Spleen (tissue), 11 donors: ENCODE measurements around the gene DENND1A. TPM values are rescaled to one million over a fixed set of nuclear protein-coding genes. Genes with fewer than 3 reads are reported as not detected.

ENCODE experiments used
- DNase-seq: peaks from one replicate; pipeline ENCODE4 v3.0.0-alpha.2; 2020
- H3K27ac ChIP-seq, 8 donors: fragments of 200-600 bp; sonication (generic) in 7 of 8; 1 replicate in 4 of 8; 2 replicates in 4 of 8; pipeline versions ENCODE4 v1.5.0 to v1.8.0; 2016 to 2021; ENCODE audit warnings: inconsistent platforms in 4 of 8, mild to moderate bottlenecking in 4 of 8, moderate library complexity in 1 of 8
- H3K27me3 ChIP-seq, 7 donors: fragments of 200-600 bp; sonication (generic) in 6 of 7; replicated peaks in 1 of 7; 1 replicate in 4 of 7; 2 replicates in 3 of 7; pipeline versions ENCODE4 v1.5.0 to v1.8.0; 2016 to 2021; ENCODE audit warnings: inconsistent platforms in 3 of 7, mild to moderate bottlenecking in 1 of 7
- H3K36me3 ChIP-seq, 6 donors: fragments of 200-600 bp; sonication (generic) in 5 of 6; 1 replicate in 4 of 6; 2 replicates in 2 of 6; pipeline versions ENCODE4 v1.5.0 to v1.8.0; 2016 to 2021; ENCODE audit warnings: inconsistent platforms in 2 of 6
- H3K4me1 ChIP-seq, 6 donors: fragments of 200-600 bp; sonication (generic) in 5 of 6; 1 replicate in 3 of 6; 2 replicates in 3 of 6; pipeline versions ENCODE4 v1.5.0 to v1.8.0; 2016 to 2021; ENCODE audit warnings: inconsistent platforms in 3 of 6
- H3K4me3 ChIP-seq, 8 donors: fragments of 200-600 bp; sonication (generic) in 7 of 8; 1 replicate in 4 of 8; 2 replicates in 4 of 8; pipeline versions ENCODE4 v1.5.0 to v1.8.0; 2016 to 2021; ENCODE audit warnings: inconsistent platforms in 4 of 8, mild to moderate bottlenecking in 4 of 8, moderate library complexity in 2 of 8
- H3K9me3 ChIP-seq, 8 donors: fragments of 200-600 bp; sonication (generic) in 7 of 8; 1 replicate in 4 of 8; 2 replicates in 4 of 8; pipeline versions ENCODE4 v1.5.0 to v1.8.0; 2016 to 2021; ENCODE audit warnings: inconsistent platforms in 4 of 8
- POLR2A ChIP-seq, 3 donors: fragments of 450-650 bp; IDR thresholded peaks; one replicate each; pipeline ENCODE4 v1.5.1; 2017; ENCODE audit warnings: antibody characterized with exemption in 3 of 3, mild to moderate bottlenecking in 1 of 3
- POLR2AphosphoS5 ChIP-seq, 3 donors: sonication (generic); formaldehyde crosslinking; IDR thresholded peaks; one replicate each; pipeline ENCODE4 v1.5.1; 2017; ENCODE audit warnings: antibody characterized with exemption in 3 of 3
- WGBS, 5 donors: extraction: QIAGEN DNeasy Blood & Tissue Kit in 3 of 5; methylation state at CpG; one replicate each; pipeline versions ENCODE4 v1.1.5 to v1.1.7; 2013 to 2018; 5-methylcytosine and 5-hydroxymethylcytosine counted together
- intact Hi-C: fragments of 100-400 bp; cut with DNase I; formaldehyde crosslinking; loops from one replicate; pipeline ENCODE4 v1.15.0; 2023; ENCODE audit warnings: low total_unique reads
- polyA plus RNA-seq, 3 donors: library from polyadenylated mRNA; stranded (reverse); fragments of 200-250 nt; gene quantifications; one replicate each; pipeline ENCODE4 v1.2.1, GENCODE V29; 2013
- total RNA-seq, 7 donors: library from RNA; depleted of rRNA in 3 of 7; stranded (reverse); fragments of >200 nt in 3 of 7; fragmentation: NEBNext Ultra II Directional in 4 of 7; extraction: Animal tissue kit (Norgen Biotek cat#: 25700) in 4 of 7; gene quantifications; one replicate each; pipeline versions ENCODE4 v1.1.0 to v1.2.1, GENCODE V29; 2016 to 2021
- TF ChIP-seq, protein P1 (sequence below), 11 experiments: fragments of 200-600 bp in 7 of 11; fragments of 450-650 bp in 4 of 11; sonication (generic) in 4 of 11; IDR thresholded peaks in 8 of 11; conservative IDR thresholded peaks in 3 of 11; 1 replicate in 7 of 11; 2 replicates in 4 of 11; pipeline versions ENCODE4 v1.4.0 to v1.8.0; 2016 to 2021; ENCODE audit warnings: antibody characterized with exemption in 11 of 11, inconsistent platforms in 4 of 11, mild to moderate bottlenecking in 1 of 11
- donor health status: healthy with polysubstance abuse.
- donor health status: DM: no; HTN: no; CAD: no; lungs with moderate emphysema.
- donor health status: DM: no; HTN: no; CAD: no.
- donor health status: Bipolar disorder and iron deficiency.
- donor health status: healthy.
- donor health status: DM: no; HTN: no; CAD: no.
- donor health status: DM: yes; HTN: yes; CAD: no.

The DENND1A gene
- total and polyA plus RNA-seq, 10 donors, result 5.4 to 59.3 (median 48.8) TPM

DNA sequence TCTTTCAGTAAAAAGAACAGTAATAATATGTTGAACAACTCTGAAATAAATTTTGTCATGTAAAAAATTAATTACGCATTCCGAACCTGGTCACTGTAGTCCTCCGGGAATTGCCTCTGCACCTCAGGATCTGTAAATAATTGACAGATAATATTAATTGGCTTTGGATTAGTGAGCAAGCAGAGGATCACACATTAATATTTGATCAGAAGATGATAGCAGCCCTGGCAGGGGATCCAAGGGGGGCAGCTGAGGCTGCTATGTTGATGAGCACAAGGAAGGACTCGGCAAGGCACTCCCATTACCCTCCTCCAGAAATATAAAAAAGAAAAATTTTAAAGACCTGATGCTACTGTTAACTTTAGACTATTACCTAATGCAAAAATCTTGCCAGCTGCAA, 137.4 kb downstream of the DENND1A start:
- Histone ChIP-seq H3K27me3 (no peaks in the 10 kb centered on the region), H3K4me1 (peaks cover 0 to 31% (median 7%) of the 10 kb centered on the region in 6 donors), H3K4me3 (no peak overlapping the region), H3K27ac (no peak overlapping the region), H3K36me3 (no peaks in the 10 kb centered on the region), H3K9me3 (no peaks in the 10 kb centered on the region)
- no peak for DNase-seq
- TF ChIP-seq, protein P1, sequence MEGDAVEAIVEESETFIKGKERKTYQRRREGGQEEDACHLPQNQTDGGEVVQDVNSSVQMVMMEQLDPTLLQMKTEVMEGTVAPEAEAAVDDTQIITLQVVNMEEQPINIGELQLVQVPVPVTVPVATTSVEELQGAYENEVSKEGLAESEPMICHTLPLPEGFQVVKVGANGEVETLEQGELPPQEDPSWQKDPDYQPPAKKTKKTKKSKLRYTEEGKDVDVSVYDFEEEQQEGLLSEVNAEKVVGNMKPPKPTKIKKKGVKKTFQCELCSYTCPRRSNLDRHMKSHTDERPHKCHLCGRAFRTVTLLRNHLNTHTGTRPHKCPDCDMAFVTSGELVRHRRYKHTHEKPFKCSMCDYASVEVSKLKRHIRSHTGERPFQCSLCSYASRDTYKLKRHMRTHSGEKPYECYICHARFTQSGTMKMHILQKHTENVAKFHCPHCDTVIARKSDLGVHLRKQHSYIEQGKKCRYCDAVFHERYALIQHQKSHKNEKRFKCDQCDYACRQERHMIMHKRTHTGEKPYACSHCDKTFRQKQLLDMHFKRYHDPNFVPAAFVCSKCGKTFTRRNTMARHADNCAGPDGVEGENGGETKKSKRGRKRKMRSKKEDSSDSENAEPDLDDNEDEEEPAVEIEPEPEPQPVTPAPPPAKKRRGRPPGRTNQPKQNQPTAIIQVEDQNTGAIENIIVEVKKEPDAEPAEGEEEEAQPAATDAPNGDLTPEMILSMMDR (IDR thresholded peaks at IDR 0.05 in 8 of 11, conservative IDR thresholded peaks at IDR 0.05 in 3 of 11), result no peak
- TF ChIP-seq POLR2A (IDR thresholded peaks at IDR 0.05), result no peak
- TF ChIP-seq POLR2AphosphoS5 (IDR thresholded peaks at IDR 0.05), result no peak
- intact Hi-C loops, result no loop called here
- 95 to 98% (median 97%) methylated on average over 4 of the region's 4 CpGs for WGBS, 5 donors

DNA sequence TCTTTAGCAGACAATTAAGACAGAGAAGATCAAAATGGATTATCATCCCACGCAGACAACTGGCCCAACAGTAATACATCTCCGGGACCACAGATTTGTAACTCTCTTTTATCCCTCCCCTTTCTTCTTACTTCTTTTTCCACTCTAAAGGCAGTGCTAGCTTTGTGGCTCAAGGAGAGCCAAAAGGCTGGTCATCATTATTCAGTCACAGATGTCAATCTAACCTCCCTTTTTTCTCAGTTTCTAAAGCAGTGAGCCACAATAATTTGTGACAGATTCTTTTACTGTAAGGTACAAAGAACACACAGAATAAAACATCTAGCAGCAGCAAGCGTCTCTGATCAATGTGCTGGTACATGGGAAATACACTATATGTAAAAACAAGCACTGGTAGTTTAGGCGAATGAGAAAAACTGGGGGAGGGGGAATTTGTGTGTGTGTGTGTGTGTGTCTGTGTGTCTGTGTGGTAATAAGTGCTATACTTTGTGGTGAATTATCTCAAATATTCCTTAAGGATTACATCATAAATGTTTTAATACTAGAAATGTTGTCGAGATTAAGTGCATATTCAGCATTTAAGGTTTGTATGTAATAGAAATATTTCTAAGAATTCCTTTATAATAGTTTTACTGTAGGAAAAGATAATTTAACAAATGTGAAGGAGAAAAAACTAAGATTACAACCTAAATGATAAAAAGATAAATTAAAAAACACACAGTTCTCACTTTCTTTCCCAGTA, 140.2 kb downstream of the DENND1A start:
- intact Hi-C loops, result no loop called here

DNA sequence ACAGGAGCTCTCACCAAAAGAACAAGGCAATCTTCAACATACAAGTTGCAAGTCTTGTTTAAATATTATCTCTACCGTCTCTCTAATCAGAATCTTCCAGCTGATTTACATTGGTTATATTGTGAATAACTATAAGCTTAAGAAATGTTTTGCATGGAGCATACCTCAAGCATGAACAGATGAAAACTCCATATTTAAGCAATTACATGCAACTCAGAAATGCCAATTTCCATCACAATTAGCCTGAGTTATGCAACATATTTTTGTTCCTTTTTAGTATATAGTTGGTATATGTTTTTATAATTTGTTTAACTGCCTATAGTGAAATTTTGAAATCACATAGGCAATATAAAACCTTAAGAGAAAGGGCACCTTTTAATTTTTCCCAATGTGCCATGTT, 142.5 kb downstream of the DENND1A start:
- Histone ChIP-seq H3K36me3 (no peaks in the 10 kb centered on the region), H3K27me3 (no peaks in the 10 kb centered on the region), H3K4me3 (no peak overlapping the region), H3K9me3 (no peaks in the 10 kb centered on the region), H3K4me1 (peaks cover 0 to 8% (median 0%) of the 10 kb centered on the region in 6 donors), H3K27ac (no peak overlapping the region)
- intact Hi-C loops, result no loop called here
- TF ChIP-seq, protein P1 (IDR thresholded peaks at IDR 0.05 in 8 of 11, conservative IDR thresholded peaks at IDR 0.05 in 3 of 11), result no peak
- TF ChIP-seq POLR2A (IDR thresholded peaks at IDR 0.05), result no peak
- no peak for TF ChIP-seq POLR2AphosphoS5 (IDR thresholded peaks at IDR 0.05)
- DNase-seq, result no peak
- WGBS, 5 donors, result 91 to 100% (median 97%) methylated on average over 1 of the region's 1 CpG

More for the DNA sequence above, 140.2 kb downstream of the DENND1A start:
- no peak for DNase-seq
- no peaks in the 10 kb centered on the region for H3K27me3 ChIP-seq
- no peak overlapping the region for H3K4me3 ChIP-seq
- no peak overlapping the region for H3K27ac ChIP-seq
- WGBS, 5 donors, result 90 to 94% (median 93%) methylated on average over 5 of the region's 5 CpGs
- H3K9me3 ChIP-seq, result no peaks in the 10 kb centered on the region
- peaks cover 0 to 13% (median 0%) of the 10 kb centered on the region in 6 donors for H3K4me1 ChIP-seq
- no peaks in the 10 kb centered on the region for H3K36me3 ChIP-seq
- TF ChIP-seq POLR2A (IDR thresholded peaks at IDR 0.05), result no peak
- TF ChIP-seq, protein P1 (IDR thresholded peaks at IDR 0.05 in 8 of 11, conservative IDR thresholded peaks at IDR 0.05 in 3 of 11), result no peak
- no peak for TF ChIP-seq POLR2AphosphoS5 (IDR thresholded peaks at IDR 0.05)

DNA sequence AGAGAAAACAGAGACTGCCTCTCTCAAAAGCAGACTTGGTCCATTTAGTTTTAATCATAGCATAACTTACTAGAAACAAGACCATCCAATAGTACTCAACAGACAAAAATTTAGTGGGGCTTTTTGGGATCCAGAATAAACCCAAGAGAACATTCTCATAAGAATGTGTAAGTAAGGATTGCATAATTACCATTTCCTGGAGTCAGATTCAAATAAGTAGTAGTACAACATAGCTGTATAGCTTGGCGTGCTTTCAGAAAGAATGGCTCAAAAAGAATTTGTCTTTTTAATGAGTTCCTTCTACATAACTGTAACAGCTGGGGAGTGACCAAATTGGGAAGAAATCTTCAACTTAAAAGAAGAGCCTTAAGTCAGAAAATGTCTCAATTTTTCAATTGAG, 145.4 kb downstream of the DENND1A start:
- no peak for DNase-seq
- Histone ChIP-seq H3K4me3 (no peak overlapping the region), H3K9me3 (no peaks in the 10 kb centered on the region), H3K27me3 (no peaks in the 10 kb centered on the region), H3K36me3 (no peaks in the 10 kb centered on the region), H3K4me1 (no peaks in the 10 kb centered on the region), H3K27ac (no peak overlapping the region)
- WGBS, 5 donors, result 64 to 81% (median 75%) methylated on average over 1 of the region's 1 CpG
- intact Hi-C loops, result no loop called here
- no peak for TF ChIP-seq POLR2A (IDR thresholded peaks at IDR 0.05)
- TF ChIP-seq POLR2AphosphoS5 (IDR thresholded peaks at IDR 0.05), result no peak
- TF ChIP-seq, protein P1 (IDR thresholded peaks at IDR 0.05 in 8 of 11, conservative IDR thresholded peaks at IDR 0.05 in 3 of 11), result no peak
